Neural cell (in vitro differentiated cells): Measurements from ENCODE around the gene NDUFA11.

Source experiments
- CTCF ChIP-seq: fragments of 450-650 bp; IDR thresholded peaks from 2 replicates; pipeline ENCODE4 v1.5.1; 2014; ENCODE audit warnings: antibody characterized with exemption, mild to moderate bottlenecking, moderate library complexity; ENCODE audit not compliant: poor library complexity, severe bottlenecking
- EP300 ChIP-seq: fragments of 450-650 bp; conservative IDR thresholded peaks from 2 replicates; pipeline ENCODE4 v1.6.1; 2014; ENCODE audit warnings: antibody characterized with exemption, mild to moderate bottlenecking, moderate library complexity; ENCODE audit not compliant: poor library complexity, severe bottlenecking
- EZH2 ChIP-seq: fragments of 200-600, 300-800 bp; shearing (Covaris generic), sonication (generic); IDR thresholded peaks from 2 replicates; pipeline ENCODE4 v1.6.1; 2014; ENCODE audit warnings: antibody characterized with exemption, low read length, borderline replicate concordance, mild to moderate bottlenecking; ENCODE audit not compliant: insufficient read depth, poor library complexity, severe bottlenecking
- MXI1 ChIP-seq: fragments of 450-650 bp; conservative IDR thresholded peaks from 2 replicates; pipeline ENCODE4 v1.6.1; 2014; ENCODE audit warnings: antibody characterized with exemption, mild to moderate bottlenecking; ENCODE audit not compliant: poor library complexity, severe bottlenecking
- POLR2AphosphoS5 ChIP-seq: IDR thresholded peaks from 2 replicates; pipeline ENCODE4 v1.6.1; 2012
- RAD21 ChIP-seq: fragments of 450-650 bp; conservative IDR thresholded peaks from 2 replicates; pipeline ENCODE4 v1.6.1; 2014; ENCODE audit warnings: antibody characterized with exemption, mild to moderate bottlenecking, moderate library complexity
- SMC3 ChIP-seq: fragments of 450-650 bp; conservative IDR thresholded peaks from 2 replicates; pipeline ENCODE4 v1.6.1; 2014; ENCODE audit warnings: antibody characterized with exemption, mild to moderate bottlenecking, moderate library complexity; ENCODE audit not compliant: poor library complexity
- TAF1 ChIP-seq: IDR thresholded peaks from 2 replicates; pipeline ENCODE4 v1.6.1; 2012; ENCODE audit warnings: low read depth
- TF ChIP-seq, protein P1 (sequence below): IDR thresholded peaks from 2 replicates; pipeline ENCODE4 v1.6.1; 2012; ENCODE audit warnings: borderline replicate concordance

- TF ChIP-seq CTCF (no peak), POLR2AphosphoS5 (no peak), EP300 (no peak), EZH2 (no peak), TAF1 (no peak), RAD21 (no peak), MXI1 (no peak), SMC3 (no peak)
- TF ChIP-seq, protein P1, sequence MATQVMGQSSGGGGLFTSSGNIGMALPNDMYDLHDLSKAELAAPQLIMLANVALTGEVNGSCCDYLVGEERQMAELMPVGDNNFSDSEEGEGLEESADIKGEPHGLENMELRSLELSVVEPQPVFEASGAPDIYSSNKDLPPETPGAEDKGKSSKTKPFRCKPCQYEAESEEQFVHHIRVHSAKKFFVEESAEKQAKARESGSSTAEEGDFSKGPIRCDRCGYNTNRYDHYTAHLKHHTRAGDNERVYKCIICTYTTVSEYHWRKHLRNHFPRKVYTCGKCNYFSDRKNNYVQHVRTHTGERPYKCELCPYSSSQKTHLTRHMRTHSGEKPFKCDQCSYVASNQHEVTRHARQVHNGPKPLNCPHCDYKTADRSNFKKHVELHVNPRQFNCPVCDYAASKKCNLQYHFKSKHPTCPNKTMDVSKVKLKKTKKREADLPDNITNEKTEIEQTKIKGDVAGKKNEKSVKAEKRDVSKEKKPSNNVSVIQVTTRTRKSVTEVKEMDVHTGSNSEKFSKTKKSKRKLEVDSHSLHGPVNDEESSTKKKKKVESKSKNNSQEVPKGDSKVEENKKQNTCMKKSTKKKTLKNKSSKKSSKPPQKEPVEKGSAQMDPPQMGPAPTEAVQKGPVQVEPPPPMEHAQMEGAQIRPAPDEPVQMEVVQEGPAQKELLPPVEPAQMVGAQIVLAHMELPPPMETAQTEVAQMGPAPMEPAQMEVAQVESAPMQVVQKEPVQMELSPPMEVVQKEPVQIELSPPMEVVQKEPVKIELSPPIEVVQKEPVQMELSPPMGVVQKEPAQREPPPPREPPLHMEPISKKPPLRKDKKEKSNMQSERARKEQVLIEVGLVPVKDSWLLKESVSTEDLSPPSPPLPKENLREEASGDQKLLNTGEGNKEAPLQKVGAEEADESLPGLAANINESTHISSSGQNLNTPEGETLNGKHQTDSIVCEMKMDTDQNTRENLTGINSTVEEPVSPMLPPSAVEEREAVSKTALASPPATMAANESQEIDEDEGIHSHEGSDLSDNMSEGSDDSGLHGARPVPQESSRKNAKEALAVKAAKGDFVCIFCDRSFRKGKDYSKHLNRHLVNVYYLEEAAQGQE, result no peak
Observed at GRCh38 chr19:5927441-5927821, 23.8 kb upstream of the NDUFA11 start.
